CD4-positive, alpha-beta T cell (primary cell): ENCODE data around the gene TNIK. TPM values are rescaled to one million over a fixed set of nuclear protein-coding genes. Genes with fewer than 3 reads are reported as not detected.

Source experiments
- ATAC-seq: fragments of 200-7000 bp; cut with Tn5 transposase; one replicate; pipeline ENCODE4 v1.10.0; 2022; ENCODE audit warnings: mild to moderate bottlenecking; ENCODE audit not compliant: poor library complexity
- CTCF ChIA-PET: fragments of 350-600 bp; sonication (Branson Sonifier 250); formaldehyde crosslinking; loops from one replicate; lab custom pipeline; 2021; ENCODE audit warnings: antibody characterized with exemption, inconsistent platforms; lab: Charles Lee
- POLR2A ChIA-PET: fragments of 350-600 bp; sonication (Branson Sonifier 250); formaldehyde crosslinking; loops from one replicate; lab custom pipeline; 2021; ENCODE audit warnings: antibody characterized with exemption, inconsistent platforms; lab: Charles Lee
- DNase-seq, 14 experiments: peaks; one replicate each; pipeline ENCODE4 v3.0.0-alpha.2; 2013 to 2020; ENCODE audit warnings: mixed read lengths in 2 of 14
- H3K27ac ChIP-seq, 2 donors: one replicate each; pipeline versions ENCODE4 v1.5.1 to v1.7.0; 2013; ENCODE audit warnings: low read length in 2 of 2, low read depth in 1 of 2, mild to moderate bottlenecking in 1 of 2
- H3K27me3 ChIP-seq, 2 experiments: 1 replicate in 1 of 2; 2 replicates in 1 of 2; pipeline versions ENCODE4 v1.6.1 to v1.7.0; 2013; ENCODE audit warnings: low read length in 2 of 2, control low read depth in 1 of 2, mild to moderate bottlenecking in 1 of 2, moderate library complexity in 1 of 2; ENCODE audit not compliant: insufficient read depth in 2 of 2, control insufficient read depth in 1 of 2
- H3K36me3 ChIP-seq: one replicate; pipeline ENCODE4 v1.6.1; 2013; ENCODE audit warnings: low read length, control low read depth; ENCODE audit not compliant: insufficient read depth
- H3K4me1 ChIP-seq: one replicate; pipeline ENCODE4 v1.6.1; 2013; ENCODE audit warnings: low read length, control low read depth; ENCODE audit not compliant: insufficient read depth
- H3K4me3 ChIP-seq: one replicate; pipeline ENCODE4 v1.5.1; 2013; ENCODE audit warnings: mild to moderate bottlenecking, low read length, moderate library complexity
- H3K9me3 ChIP-seq, 2 experiments: 1 replicate in 1 of 2; 2 replicates in 1 of 2; pipeline versions ENCODE4 v1.6.1 to v1.7.0; 2013; ENCODE audit warnings: low read length in 2 of 2, mild to moderate bottlenecking in 2 of 2, control low read depth in 1 of 2, moderate library complexity in 1 of 2; ENCODE audit not compliant: control insufficient read depth in 1 of 2, insufficient read depth in 1 of 2
- H3K27ac Mint-ChIP-seq: one replicate; pipeline ENCODE4 v1.8.0; 2020; ENCODE audit warnings: mixed read lengths
- H3K27me3 Mint-ChIP-seq: one replicate; pipeline ENCODE4 v1.8.0; 2021; ENCODE audit warnings: mixed read lengths
- H3K36me3 Mint-ChIP-seq: one replicate; pipeline ENCODE4 v1.8.0; 2021; ENCODE audit warnings: low read depth, mixed read lengths
- H3K4me1 Mint-ChIP-seq: one replicate; pipeline ENCODE4 v1.8.0; 2021; ENCODE audit warnings: low read depth, mixed read lengths
- H3K4me3 Mint-ChIP-seq: one replicate; pipeline ENCODE4 v1.8.0; 2020; ENCODE audit warnings: mild to moderate bottlenecking, mixed read lengths
- H3K9me3 Mint-ChIP-seq: one replicate; pipeline ENCODE4 v1.8.0; 2020; ENCODE audit warnings: mixed read lengths
- CTCF ChIP-seq: fragments of 200-600 bp; IDR thresholded peaks from one replicate; pipeline ENCODE4 v1.8.0; 2022; ENCODE audit warnings: antibody characterized with exemption, mild to moderate bottlenecking
- intact Hi-C, 2 experiments: fragments of 100-400 bp; cut with DNase I in 1 of 2; cut with micrococcal nuclease in 1 of 2; formaldehyde crosslinking; loops; one replicate each; pipeline versions ENCODE4 v1.15.1 to v1.9.0; 2023 to 2025; cut with DNase I, micrococcal nuclease
- total RNA-seq, 174 experiments: library from RNA in 2 of 174; stranded (reverse) in 2 of 174; gene quantifications; one replicate each; pipeline ENCODE4 v1.2.3 and lab custom pipeline; 2021 to 2026

Gene TNIK
- total RNA-seq, 2 experiments from 2014 or later = 71.0 to 78.3 TPM

- Histone ChIP-seq H3K4me3 (no peak overlapping the region), H3K4me1 (peaks cover 27% of the 10 kb centered on the region), H3K27ac (no peak overlapping the region), H3K36me3 (no peaks in the 10 kb centered on the region), H3K9me3 (no peaks in the 10 kb centered on the region), H3K27me3 (no peaks in the 10 kb centered on the region)
- Mint-ChIP-seq H3K27me3 (no peaks in the 10 kb centered on the region), H3K9me3 (no peaks in the 10 kb centered on the region), H3K27ac (no peak overlapping the region), H3K4me1 (peaks cover 90% of the 10 kb centered on the region), H3K4me3 (no peak overlapping the region), H3K36me3 (peaks cover 11% of the 10 kb centered on the region)
- POLR2A ChIA-PET = no interaction called here
- TF ChIP-seq CTCF = no peak
- ATAC-seq (no peak), DNase-seq (no peak)
- intact Hi-C loops = no loop called here
- CTCF ChIA-PET = no interaction called here
Observed at GRCh38 chr3:171444001-171444690, 16.1 kb downstream of the TNIK start.

- H3K9me3 Mint-ChIP-seq = no peaks in the 10 kb centered on the region
- DNase-seq = no peak
- no peak for TF ChIP-seq CTCF
- no peak overlapping the region for H3K27ac Mint-ChIP-seq
- H3K4me3 Mint-ChIP-seq = no peak overlapping the region
- no peak overlapping the region for H3K4me3 ChIP-seq
- H3K27me3 ChIP-seq = no peaks in the 10 kb centered on the region
- no peak for ATAC-seq
- no peaks in the 10 kb centered on the region for H3K36me3 ChIP-seq
- H3K4me1 ChIP-seq = peaks cover 31% of the 10 kb centered on the region
- CTCF ChIA-PET = no interaction called here
- H3K36me3 Mint-ChIP-seq = peaks cover 11% of the 10 kb centered on the region
- intact Hi-C loops = no loop called here
- H3K9me3 ChIP-seq = no peaks in the 10 kb centered on the region
- no peak overlapping the region for H3K27ac ChIP-seq
- no peaks in the 10 kb centered on the region for H3K27me3 Mint-ChIP-seq
- peaks cover 88% of the 10 kb centered on the region for H3K4me1 Mint-ChIP-seq
- POLR2A ChIA-PET = interaction anchor here (1.5 kb wide), 1 partner anchor 17 kb away, joined by 8 read pairs; the partner anchor contains the start of gene TNIK
Observed at GRCh38 chr3:171443211-171443957, 16.8 kb downstream of the TNIK start.

- H3K4me1 Mint-ChIP-seq = peaks cover 90% of the 10 kb centered on the region
- ChIA-PET CTCF (no interaction called here), POLR2A (interaction anchor here (0.6 to 1.5 kb wide), 2 partner anchors 18 to 1053 kb away, joined by 3 to 8 read pairs; partner anchors contain the start of gene TNIK)
- no peaks in the 10 kb centered on the region for H3K27me3 Mint-ChIP-seq
- no peaks in the 10 kb centered on the region for H3K9me3 ChIP-seq
- DNase-seq = no peak
- no peaks in the 10 kb centered on the region for H3K9me3 Mint-ChIP-seq
- H3K27ac Mint-ChIP-seq = no peak overlapping the region
- H3K27me3 ChIP-seq = no peaks in the 10 kb centered on the region
- peaks cover 11% of the 10 kb centered on the region for H3K36me3 Mint-ChIP-seq
- no peak overlapping the region for H3K4me3 Mint-ChIP-seq
- no peak for TF ChIP-seq CTCF
- ATAC-seq = no peak
- no peak overlapping the region for H3K27ac ChIP-seq
- intact Hi-C loops = no loop called here
- H3K4me3 ChIP-seq = no peak overlapping the region
- H3K4me1 ChIP-seq = peaks cover 37% of the 10 kb centered on the region
- no peaks in the 10 kb centered on the region for H3K36me3 ChIP-seq
Observed at GRCh38 chr3:171442184-171442583, 18.0 kb downstream of the TNIK start.
